Effector memory CD4-positive, alpha-beta T cell (primary cell): ENCODE measurements around the gene SLC43A2.

Experiments
- DNase-seq, 3 donors: peaks; one replicate each; pipeline ENCODE4 v3.0.0-alpha.2; 2020
- H3K27ac ChIP-seq: 2 replicates; pipeline ENCODE4 v1.7.0; 2013; ENCODE audit warnings: mild to moderate bottlenecking, low read length, moderate library complexity; ENCODE audit not compliant: insufficient read depth, poor library complexity, severe bottlenecking
- H3K27me3 ChIP-seq: replicated peaks from 2 replicates; pipeline ENCODE4 v1.7.0; 2013; ENCODE audit warnings: mild to moderate bottlenecking, low read length; ENCODE audit not compliant: insufficient read depth, control insufficient read depth, poor library complexity, severe bottlenecking
- H3K36me3 ChIP-seq: 2 replicates; pipeline ENCODE4 v1.7.0; 2013; ENCODE audit warnings: mild to moderate bottlenecking, low read length, moderate library complexity; ENCODE audit not compliant: control insufficient read depth, insufficient read depth
- H3K4me1 ChIP-seq: 2 replicates; pipeline ENCODE4 v1.7.0; 2013; ENCODE audit warnings: low read length, mild to moderate bottlenecking; ENCODE audit not compliant: control insufficient read depth, insufficient read depth, poor library complexity, severe bottlenecking
- H3K4me3 ChIP-seq: 2 replicates; pipeline ENCODE4 v1.7.0; 2013; ENCODE audit warnings: low read length, low read depth, mild to moderate bottlenecking; ENCODE audit not compliant: insufficient read depth, poor library complexity, severe bottlenecking
- H3K9me3 ChIP-seq: 2 replicates; pipeline ENCODE4 v1.7.0; 2013; ENCODE audit warnings: mild to moderate bottlenecking, low read length, moderate library complexity; ENCODE audit not compliant: control insufficient read depth

SLC43A2 gene

DNA sequence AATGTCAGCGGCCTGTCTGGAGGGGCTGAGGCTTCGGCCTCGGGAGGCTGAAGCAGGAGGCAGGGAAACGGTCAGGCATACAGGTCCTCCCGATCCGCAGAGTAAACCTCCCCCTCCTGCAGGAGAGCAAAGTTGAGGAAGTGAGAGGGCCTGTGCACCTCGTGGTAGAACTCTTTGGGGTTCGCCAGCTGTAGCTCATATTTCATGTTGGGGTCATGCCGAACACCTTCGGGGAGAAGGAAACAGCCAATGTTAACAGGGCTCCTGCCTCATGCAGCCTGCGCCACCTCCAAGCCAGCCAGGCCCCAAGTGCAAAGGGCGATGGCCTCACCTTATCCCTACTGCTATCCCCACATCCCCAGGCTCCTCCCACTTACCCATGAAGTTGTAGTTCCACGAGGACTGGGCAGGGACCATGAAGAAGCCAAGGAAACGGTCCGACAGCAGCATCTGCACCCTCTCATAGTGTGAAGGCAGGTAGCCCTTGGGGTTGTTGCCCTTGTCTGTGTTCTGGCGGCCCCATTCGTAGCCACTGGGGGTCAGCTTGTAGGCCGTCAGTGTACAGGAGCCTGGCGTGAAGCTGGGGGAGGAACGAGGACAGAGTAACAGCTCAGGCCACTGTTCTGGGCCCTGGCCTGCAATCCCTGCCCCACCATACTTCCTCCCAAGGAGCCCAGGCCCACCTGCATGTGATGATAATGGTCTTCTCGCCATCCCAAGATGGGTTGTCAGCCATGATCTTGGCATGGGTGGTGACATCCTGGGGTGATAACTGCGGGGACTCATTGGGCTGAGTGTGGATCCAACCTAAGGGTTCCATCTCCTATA lies 22.3 kb upstream of the SLC43A2 start:
- Histone ChIP-seq H3K36me3 (peaks cover 59% of the 10 kb centered on the region), H3K9me3 (no peaks in the 10 kb centered on the region), H3K4me3 (no peak overlapping the region), H3K4me1 (peaks cover 15% of the 10 kb centered on the region), H3K27ac (no peak overlapping the region), H3K27me3 (no peaks in the 10 kb centered on the region)
- DNase-seq, result no peak

DNA sequence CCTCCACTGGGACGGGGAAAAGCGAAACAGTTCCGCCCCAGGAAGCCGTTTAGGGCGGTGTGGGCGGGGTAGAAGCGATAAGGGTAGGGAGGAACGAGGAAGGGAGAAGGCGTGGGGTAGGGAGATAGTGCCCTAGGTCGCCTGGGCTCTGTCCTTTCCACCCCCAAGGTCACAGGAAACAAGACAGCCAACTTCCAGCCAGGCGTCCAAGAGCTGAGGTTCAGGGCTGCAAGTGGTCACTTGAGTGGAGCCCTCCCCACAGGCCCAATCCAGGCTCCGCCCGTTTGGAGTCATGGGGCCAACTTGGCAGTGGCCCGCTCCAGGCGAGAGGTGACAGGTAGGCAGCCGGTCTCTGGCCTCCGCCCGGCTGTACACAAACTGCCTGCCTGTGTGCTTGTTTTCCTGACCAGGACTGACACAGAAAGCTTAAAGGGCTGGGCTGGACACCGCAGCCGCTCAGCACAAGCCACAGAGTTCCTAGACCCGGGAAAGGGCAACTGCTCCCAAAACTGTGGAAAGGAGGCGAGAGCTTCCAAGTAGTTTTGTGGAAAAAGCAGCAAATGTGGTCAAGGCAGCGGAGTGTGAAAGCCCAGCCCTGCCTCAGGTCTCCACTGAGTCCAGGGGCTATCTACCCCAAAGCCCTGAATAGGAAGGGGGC lies 21.3 kb upstream of the SLC43A2 start, which contains the start of gene RILP:
RILP (minus strand) TSS at position 23 of the 658 bp plus-strand sequence. CDS start 62 bp downstream, outside the sequence.
- Histone ChIP-seq H3K4me3 (peak within 1 kb of the TSS; percentile 68), H3K4me1 (peaks cover 15% of the 10 kb centered on the region), H3K27ac (peak within 1 kb of the TSS; percentile 66), H3K9me3 (no peaks in the 10 kb centered on the region), H3K36me3 (peaks cover 51% of the 10 kb centered on the region), H3K27me3 (no peaks in the 10 kb centered on the region)
- DNase-seq, result no peak

DNA sequence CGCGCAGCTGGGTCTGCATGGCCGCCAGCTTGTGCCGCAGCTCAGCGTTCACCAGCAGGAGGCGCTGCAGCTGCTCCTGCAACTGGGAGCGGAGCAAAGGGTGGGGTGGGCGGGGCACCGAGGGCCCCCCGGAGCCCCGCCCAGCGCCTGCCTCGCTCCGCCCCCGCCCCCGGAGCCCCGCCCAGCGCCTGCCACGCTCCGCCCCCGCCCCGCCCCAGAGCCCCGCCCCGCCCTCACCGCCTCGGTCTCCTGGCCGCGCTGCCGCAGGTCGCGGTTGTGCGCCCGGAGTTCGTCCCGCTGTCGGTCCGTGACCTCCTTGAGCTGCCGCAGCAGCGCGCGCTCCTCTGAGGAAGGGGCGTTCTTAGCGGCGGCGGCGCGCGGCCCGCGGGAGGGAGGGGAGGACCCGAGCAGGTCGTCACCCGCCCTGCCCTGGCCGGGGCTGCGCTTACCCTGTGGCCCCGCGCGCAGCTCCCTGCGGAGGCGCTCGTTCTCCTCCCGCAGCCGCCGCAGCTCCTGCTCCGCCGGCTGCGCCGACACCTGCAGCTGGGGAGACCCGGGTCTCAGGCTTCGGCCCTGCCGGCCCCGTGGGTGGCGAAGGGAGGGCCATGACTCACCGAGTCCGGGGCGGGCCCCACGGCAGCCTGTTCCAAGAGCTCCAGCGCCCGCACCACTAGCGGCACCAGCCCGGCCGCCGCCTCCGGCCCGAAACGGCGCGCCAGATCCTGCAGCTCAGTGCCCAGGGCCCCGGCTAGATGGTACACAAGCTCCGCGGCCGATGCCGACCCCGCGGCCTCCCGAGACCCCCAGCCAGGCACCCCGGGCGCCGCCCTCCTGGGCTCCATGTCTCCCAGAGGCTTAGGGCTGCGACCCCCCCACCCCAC lies 20.6 kb upstream of the SLC43A2 start:
- H3K4me1 ChIP-seq, result peaks cover 22% of the 10 kb centered on the region
- H3K36me3 ChIP-seq, result peaks cover 43% of the 10 kb centered on the region
- peak; percentile 89 to 94 (median 92) for DNase-seq
- H3K9me3 ChIP-seq, result no peaks in the 10 kb centered on the region
- peak overlapping the region; percentile 68 for H3K4me3 ChIP-seq
- no peaks in the 10 kb centered on the region for H3K27me3 ChIP-seq
- H3K27ac ChIP-seq, result peak overlapping the region; percentile 66

DNA sequence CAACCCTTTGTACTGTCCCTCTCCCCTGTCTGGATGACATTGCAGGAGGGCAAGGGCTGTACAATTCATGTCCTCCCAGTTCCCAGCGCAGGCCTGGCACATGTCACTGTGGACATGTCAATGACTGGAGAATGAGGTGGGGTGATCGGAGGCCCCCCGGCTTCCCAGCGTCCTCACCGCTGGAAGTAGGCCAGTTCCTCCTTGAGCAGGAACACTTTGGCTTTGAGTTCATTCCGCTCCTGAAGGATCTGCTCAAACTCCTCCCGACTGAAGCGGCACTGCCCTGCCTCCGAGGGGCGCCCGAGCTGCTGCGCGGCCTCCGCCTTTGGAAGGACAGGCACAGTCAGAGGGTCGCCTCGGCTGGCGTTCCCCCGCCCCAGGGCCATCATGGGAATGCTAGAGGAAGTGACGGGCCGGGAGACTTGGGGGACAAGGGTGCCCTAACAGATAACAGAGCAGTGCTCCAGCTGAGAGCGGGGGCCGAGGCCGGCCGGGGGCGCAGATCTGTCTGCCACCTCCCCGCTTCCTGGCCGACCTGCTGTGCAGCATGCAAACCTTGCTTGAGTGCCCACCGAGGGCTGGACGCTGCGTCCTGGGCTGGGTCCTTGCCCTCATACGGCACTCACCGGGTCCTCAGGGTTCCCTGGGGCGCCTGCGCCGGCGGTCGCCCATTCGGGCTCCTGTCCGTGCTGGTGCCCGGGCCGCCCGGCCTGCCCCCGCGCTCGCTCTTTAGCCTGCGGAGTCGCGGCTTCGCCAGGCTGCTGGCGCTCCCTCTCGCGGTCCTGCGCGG lies 19.7 kb upstream of the SLC43A2 start:
- Histone ChIP-seq H3K4me3 (peak overlapping the region; percentile 52), H3K27me3 (no peaks in the 10 kb centered on the region), H3K9me3 (no peaks in the 10 kb centered on the region), H3K27ac (peak overlapping the region; percentile 35), H3K4me1 (peaks cover 31% of the 10 kb centered on the region), H3K36me3 (peaks cover 35% of the 10 kb centered on the region)
- DNase-seq, result no peak

DNA sequence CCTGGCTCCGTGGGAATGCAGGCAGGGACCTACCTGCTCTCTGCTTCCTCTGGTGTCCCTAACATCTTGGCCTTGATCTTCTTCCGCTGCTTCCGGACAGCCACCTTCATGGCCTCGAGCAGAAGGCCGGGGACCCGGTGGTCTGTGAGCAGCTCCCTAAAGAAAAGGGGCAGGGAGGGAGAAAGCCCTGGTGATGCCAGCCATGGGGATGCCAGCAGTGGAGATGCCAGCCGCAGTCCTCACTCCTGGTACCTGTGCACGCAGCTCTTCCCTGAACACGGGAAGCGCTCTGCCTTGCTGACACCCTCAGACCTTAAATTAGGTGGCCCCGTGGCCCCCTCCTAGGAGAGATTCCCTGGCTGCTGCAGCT lies 19.2 kb upstream of the SLC43A2 start:
- Histone ChIP-seq H3K27me3 (no peaks in the 10 kb centered on the region), H3K36me3 (peaks cover 29% of the 10 kb centered on the region), H3K27ac (no peak overlapping the region), H3K4me1 (peaks cover 31% of the 10 kb centered on the region), H3K9me3 (no peaks in the 10 kb centered on the region), H3K4me3 (no peak overlapping the region)
- no peak for DNase-seq

DNA sequence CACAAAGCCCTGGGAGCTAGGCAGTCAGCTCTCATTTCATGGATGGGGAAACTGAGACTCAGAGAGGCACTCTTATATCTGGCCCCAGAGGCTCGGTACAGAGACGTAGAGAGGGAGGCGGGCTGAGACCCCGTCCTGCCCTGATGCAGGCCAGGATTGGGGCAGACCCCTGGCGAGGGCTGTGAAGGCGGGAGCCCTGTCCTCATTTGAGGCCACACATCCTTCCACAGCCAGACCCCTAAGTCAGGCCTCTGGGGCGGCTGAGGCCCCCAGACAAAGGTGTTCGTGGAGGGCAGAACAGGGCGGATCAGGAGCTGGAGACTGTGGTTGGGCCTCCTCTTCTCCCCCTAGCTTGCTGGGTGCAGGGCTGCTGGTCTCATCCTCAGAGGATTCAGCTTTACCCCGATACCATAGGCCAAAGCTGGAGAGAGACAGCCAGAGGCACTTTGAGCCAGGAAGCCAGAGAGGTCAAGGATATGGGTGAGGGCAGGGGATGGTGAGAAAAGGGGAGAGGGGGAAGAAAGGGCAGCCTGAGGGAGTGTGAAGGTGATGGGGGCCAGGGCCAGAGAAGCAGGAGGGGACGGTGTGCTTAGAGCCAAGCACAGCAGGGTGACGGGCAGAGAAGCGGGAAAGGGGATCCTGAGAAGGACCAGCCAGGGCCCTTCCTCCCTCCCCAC lies 17.7 kb upstream of the SLC43A2 start:
- Histone ChIP-seq H3K4me1 (peaks cover 31% of the 10 kb centered on the region), H3K9me3 (no peaks in the 10 kb centered on the region), H3K4me3 (no peak overlapping the region), H3K36me3 (peaks cover 15% of the 10 kb centered on the region), H3K27me3 (no peaks in the 10 kb centered on the region), H3K27ac (no peak overlapping the region)
- no peak for DNase-seq

DNA sequence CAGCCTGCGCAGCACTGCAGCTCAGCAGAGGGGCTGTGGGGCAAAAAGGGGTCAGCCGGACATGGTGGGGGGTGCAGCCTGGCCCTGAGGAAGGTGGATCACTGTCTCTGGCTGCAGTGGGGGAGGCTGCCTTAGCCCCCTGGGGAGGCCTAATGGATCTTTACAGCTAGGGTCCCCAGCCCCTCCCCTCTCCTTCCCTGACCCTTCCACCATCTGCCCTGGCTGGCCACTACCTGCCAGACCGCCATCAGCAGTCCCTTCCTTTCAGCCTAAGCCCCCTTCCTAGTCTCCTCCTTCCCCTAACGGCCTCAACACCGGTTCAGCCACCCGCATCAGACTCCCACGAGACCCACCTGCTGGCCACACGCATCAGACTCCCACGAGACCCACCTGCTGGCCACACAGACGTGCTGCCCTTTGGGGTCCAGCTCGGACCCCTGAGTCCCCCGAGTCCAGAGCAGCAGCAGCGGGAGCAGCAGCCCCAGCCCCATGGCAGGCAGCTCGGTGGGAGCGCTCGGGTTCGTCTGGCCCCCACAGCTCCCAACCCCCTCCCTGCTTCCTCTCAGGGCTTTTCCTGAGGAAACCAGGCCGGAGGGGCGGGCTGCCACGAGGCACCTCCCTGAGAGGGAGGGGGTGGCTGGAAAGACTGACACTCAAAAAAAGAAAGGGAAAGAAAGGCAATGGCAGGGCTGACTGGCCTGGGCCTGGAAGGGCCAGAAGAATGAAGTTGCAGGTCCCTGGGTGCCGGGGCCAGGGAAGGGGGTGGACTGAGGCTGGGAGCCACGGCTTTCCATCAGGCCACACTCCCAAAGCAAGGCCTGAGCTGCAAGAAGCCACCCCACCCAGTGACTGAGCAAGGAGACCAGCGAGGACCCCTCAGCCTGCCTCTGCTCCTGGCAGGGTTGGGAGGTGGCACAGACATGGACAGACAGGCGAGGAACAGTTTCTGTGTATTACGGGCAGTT lies 16.9 kb upstream of the SLC43A2 start, which contains the start of gene SCARF1:
SCARF1 (minus strand) TSS at position 526 of the 965 bp plus-strand sequence; CDS start at position 491, 35 bp downstream.
- Histone ChIP-seq H3K4me3 (no peak within 1 kb of the TSS), H3K9me3 (no peaks in the 10 kb centered on the region), H3K36me3 (peaks cover 6% of the 10 kb centered on the region), H3K27me3 (no peaks in the 10 kb centered on the region), H3K4me1 (peaks cover 31% of the 10 kb centered on the region), H3K27ac (no peak within 1 kb of the TSS)
- DNase-seq, result no peak

DNA sequence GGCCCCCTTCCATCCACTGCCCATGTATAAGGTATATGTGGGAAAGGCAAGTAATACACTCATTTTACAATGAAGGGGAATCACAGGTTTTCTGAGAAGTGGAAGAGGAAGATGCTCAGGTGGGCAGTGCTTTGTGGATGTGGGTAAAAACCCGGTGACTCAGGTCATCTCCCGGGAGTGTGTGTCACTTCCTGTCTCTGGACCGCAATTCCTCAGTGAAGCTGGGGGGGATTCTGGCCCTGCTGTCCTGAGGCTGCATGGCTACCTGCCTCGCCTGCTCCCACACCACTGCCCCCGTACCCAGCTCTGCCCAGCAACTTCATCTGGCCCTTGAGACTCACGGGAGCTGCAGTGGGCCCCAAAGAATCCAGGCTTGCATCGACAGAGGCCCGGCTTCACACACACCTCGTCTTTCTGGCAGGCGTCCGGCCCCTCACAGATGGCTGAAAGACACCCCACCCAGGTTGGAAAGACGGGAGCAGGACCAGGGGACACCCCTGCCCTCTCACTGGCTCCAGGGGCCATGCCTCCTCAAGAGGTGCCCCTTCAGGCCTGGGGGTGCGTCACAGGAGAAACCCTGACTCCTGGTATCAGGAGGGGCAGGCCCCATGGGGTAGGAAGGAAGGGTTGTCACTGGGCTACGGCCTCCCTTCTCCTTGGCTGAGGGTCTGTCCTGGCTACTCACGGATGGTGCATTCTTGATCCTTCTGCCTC lies 16.0 kb upstream of the SLC43A2 start:
- peaks cover 26% of the 10 kb centered on the region for H3K4me1 ChIP-seq

More for the DNA sequence above, 16.0 kb upstream of the SLC43A2 start:
- Histone ChIP-seq H3K36me3 (no peaks in the 10 kb centered on the region), H3K9me3 (no peaks in the 10 kb centered on the region), H3K27me3 (no peaks in the 10 kb centered on the region), H3K4me3 (no peak overlapping the region), H3K27ac (no peak overlapping the region)
- DNase-seq, result no peak
